Memory B cell (primary cell): ENCODE results near the gene MMP20.

Experiments used
- ATAC-seq: fragments of 150-1000 bp; cut with Tn5 transposase; 2 replicates; pipeline ENCODE4 v1.10.0; 2021; ENCODE audit warnings: low read depth, mild to moderate bottlenecking, moderate library complexity
- DNase-seq, 2 donors: peaks; one replicate each; pipeline ENCODE4 v3.0.0; 2022; ENCODE audit warnings: low spot score in 2 of 2
- H3K27ac Mint-ChIP-seq: one replicate; pipeline ENCODE4 v1.8.0; 2022; ENCODE audit warnings: mild to moderate bottlenecking, moderate library complexity, mixed read lengths
- H3K27me3 Mint-ChIP-seq: one replicate; pipeline ENCODE4 v1.8.0; 2022; ENCODE audit warnings: mixed read lengths
- H3K36me3 Mint-ChIP-seq: one replicate; pipeline ENCODE4 v1.8.0; 2022; ENCODE audit warnings: mild to moderate bottlenecking, mixed read lengths
- H3K4me1 Mint-ChIP-seq: one replicate; pipeline ENCODE4 v1.8.0; 2022; ENCODE audit warnings: mixed read lengths
- H3K4me3 Mint-ChIP-seq: one replicate; pipeline ENCODE4 v1.8.0; 2022; ENCODE audit warnings: mild to moderate bottlenecking, moderate library complexity, mixed read lengths
- H3K9me3 Mint-ChIP-seq: one replicate; pipeline ENCODE4 v1.8.0; 2022; ENCODE audit warnings: mixed read lengths

MMP20 gene

DNA sequence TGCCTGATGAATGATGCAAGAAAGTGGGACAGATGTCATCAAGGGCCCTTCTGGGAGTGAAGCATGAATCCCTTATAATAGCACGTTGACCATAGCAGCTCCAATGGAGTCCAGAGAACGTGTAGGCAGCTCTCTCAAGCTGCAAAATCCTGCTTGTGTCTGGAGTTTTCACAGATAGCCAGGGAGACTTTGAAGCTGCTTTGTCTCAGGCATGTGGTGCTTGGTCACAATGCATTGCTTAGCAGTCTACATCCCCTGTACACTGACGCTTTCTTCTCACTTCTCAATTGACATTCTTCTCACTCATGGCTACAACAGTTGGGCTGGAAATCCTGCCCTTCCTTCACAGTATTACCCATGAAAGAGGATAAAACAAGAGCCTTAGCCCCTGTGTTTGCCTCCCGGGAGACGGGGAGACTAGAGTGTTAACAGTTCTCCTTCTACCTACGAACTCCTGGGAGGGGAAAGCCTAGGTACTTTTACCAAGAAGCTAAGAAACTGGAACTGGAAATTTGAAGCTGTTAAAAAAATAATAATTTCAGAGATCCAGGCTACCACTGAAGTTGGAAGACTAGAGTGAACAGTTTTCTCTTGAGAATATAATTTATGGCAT lies 73.9 kb downstream of the MMP20 start:
- DNase-seq (no peak), ATAC-seq (no peak)
- H3K4me3 Mint-ChIP-seq: no peak overlapping the region
- no peak overlapping the region for H3K27ac Mint-ChIP-seq
- H3K4me1 Mint-ChIP-seq: peaks cover 11% of the 10 kb centered on the region
- H3K27me3 Mint-ChIP-seq: no peaks in the 10 kb centered on the region
- H3K9me3 Mint-ChIP-seq: no peaks in the 10 kb centered on the region
- no peaks in the 10 kb centered on the region for H3K36me3 Mint-ChIP-seq

DNA sequence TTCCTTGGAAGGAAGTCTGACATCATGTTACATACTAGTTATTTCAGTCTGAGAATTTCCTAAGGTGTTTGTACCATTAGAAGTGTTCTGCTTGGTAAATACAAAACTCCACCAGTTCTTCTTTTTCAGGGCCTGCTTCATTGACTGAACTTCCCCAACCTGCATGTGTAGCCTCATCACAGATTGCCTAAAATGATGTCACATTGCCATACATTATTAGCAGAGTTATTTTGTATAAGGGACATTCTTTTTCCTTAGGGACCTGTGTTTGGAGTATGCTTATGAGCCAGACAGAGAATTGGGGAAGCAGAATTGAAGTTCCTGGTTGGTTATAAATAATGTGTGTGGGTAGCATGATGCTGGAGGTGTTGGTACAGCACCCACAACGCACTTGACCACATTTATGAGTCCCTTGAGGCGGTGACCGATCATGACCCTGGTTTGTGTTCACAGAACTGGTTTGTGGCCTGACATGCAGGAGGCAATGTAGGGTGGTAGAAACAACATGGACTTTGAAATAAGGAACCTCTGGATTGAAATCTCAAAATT lies 78.1 kb downstream of the MMP20 start:
- ATAC-seq (peak; percentile 79), DNase-seq (peak; percentile 47 to 56)
- H3K4me1 Mint-ChIP-seq: peaks cover 28% of the 10 kb centered on the region
- no peaks in the 10 kb centered on the region for H3K27me3 Mint-ChIP-seq
- H3K36me3 Mint-ChIP-seq: no peaks in the 10 kb centered on the region
- H3K9me3 Mint-ChIP-seq: no peaks in the 10 kb centered on the region
- peak overlapping the region; percentile 99 for H3K27ac Mint-ChIP-seq
- H3K4me3 Mint-ChIP-seq: no peak overlapping the region

DNA sequence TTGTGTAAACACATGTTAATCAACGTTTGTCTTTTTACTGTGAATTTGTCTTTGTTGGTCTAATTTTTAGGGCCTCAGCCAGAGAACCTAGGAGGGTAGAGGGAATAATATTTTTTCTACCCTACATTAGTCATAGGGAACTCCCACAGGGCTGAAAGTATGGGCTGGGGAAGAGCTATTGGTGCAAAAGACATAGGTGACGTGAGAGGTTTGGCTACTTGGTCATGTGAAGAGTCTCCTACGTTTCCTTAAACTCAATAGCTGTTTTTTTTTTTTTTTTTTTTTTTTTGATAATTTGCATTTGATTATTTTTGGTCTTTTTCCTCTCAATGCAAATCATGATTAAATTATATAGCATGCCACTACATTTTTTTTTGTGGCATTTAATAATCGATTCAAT lies 78.7 kb downstream of the MMP20 start:
- no peaks in the 10 kb centered on the region for H3K36me3 Mint-ChIP-seq
- DNase-seq (peak in 1 of 2 donors; percentile 28), ATAC-seq (peak; percentile 60)
- H3K4me1 Mint-ChIP-seq: peaks cover 28% of the 10 kb centered on the region
- peak overlapping the region; percentile 99 for H3K27ac Mint-ChIP-seq
- no peaks in the 10 kb centered on the region for H3K27me3 Mint-ChIP-seq
- H3K4me3 Mint-ChIP-seq: peak overlapping the region; percentile 43
- H3K9me3 Mint-ChIP-seq: no peaks in the 10 kb centered on the region

DNA sequence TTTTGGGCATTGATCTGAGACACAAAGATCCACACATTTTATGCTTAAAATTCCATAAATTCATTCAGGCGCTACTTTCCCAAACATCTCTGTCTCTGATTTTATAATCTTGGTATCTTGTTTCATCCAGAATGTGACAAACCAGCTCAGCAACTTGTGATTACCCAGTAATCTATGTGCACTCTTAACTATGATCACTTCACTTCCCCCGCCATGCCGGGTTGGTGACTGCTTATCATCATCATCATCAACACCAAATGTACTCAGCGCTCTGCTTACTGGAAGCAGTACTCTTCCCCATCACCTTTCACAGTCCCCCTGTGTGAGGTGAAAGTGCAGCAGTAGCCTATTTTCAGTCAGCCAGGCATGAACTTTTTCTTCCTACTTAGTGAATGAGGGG lies 79.4 kb downstream of the MMP20 start:
- ATAC-seq: no peak
- Mint-ChIP-seq H3K9me3 (no peaks in the 10 kb centered on the region), H3K27me3 (no peaks in the 10 kb centered on the region), H3K4me1 (peaks cover 28% of the 10 kb centered on the region), H3K4me3 (no peak overlapping the region), H3K36me3 (no peaks in the 10 kb centered on the region), H3K27ac (peak overlapping the region; percentile 99)
- no peak for DNase-seq

DNA sequence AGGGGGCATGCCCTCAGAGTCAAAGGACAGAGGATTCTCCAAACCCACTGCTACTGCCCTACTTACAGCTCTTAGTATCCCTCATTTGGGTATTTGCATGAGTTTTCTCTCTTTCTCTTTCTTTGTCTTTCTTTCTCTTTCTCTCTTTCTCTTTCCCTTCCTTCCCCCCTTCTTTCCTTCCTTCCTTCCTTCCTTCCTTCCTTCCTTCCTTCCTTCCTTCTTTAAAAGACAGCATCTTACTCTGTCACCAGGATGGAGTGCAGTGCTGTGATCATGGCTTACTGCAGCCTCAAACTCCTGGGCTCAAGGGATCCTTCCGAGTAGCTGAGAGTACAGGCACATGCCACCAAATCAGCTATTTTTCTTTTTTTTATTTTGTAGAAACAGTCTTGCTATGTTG lies 80.5 kb downstream of the MMP20 start:
- DNase-seq (no peak), ATAC-seq (no peak)
- Mint-ChIP-seq H3K4me3 (no peak overlapping the region), H3K27me3 (no peaks in the 10 kb centered on the region), H3K4me1 (peaks cover 28% of the 10 kb centered on the region), H3K36me3 (no peaks in the 10 kb centered on the region), H3K9me3 (no peaks in the 10 kb centered on the region), H3K27ac (peak overlapping the region; percentile 99)

DNA sequence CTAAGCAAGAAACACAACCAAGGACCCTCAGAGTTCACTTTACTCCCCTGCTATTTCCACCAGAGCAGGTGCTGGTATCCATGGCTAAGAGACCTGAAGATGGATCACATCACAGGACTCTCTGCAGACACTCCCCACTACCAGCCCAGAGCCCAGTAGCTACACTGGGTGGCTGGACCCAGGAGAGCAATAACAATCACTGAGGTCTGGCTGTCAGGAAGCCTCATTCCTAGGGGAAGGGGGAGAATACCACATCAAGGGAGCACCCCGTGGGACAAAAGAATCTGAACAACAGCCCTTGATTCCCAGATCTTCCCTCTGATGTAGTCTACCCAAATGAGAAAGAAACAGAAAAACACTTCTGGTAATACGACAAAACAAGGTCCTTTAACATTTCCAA lies 85.6 kb downstream of the MMP20 start:
- no peaks in the 10 kb centered on the region for H3K36me3 Mint-ChIP-seq
- peaks cover 7% of the 10 kb centered on the region for H3K4me1 Mint-ChIP-seq
- peaks cover 3% of the 10 kb centered on the region for H3K27me3 Mint-ChIP-seq
- no peak overlapping the region for H3K27ac Mint-ChIP-seq
- no peak overlapping the region for H3K4me3 Mint-ChIP-seq
- ATAC-seq (no peak), DNase-seq (no peak)
- H3K9me3 Mint-ChIP-seq: peaks cover under 1% of the 10 kb centered on the region

DNA sequence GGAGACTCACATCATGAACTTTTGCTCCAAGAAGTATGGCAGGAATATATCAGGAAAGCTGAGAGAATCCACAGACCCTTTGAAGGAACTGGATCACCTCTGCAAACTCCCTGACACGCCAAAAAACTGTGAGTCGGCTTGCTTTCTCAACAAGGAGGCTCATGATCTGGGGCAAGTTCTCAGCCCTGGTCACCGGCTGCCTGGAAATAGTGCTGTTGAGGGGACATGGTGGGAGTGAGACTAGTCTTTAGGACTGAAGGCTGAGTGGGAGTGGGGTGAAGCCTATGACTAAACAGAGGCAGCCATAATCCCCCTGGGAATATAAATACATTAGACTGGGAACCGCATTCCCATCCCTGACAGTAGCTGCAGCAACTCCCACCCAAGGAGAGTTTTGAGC lies 86.2 kb downstream of the MMP20 start:
- peaks cover 9% of the 10 kb centered on the region for H3K4me1 Mint-ChIP-seq
- H3K27ac Mint-ChIP-seq: no peak overlapping the region
- ATAC-seq: no peak
- DNase-seq: no peak
- H3K27me3 Mint-ChIP-seq: peaks cover 6% of the 10 kb centered on the region
- no peaks in the 10 kb centered on the region for H3K36me3 Mint-ChIP-seq
- H3K4me3 Mint-ChIP-seq: no peak overlapping the region
- H3K9me3 Mint-ChIP-seq: peaks cover 1% of the 10 kb centered on the region

DNA sequence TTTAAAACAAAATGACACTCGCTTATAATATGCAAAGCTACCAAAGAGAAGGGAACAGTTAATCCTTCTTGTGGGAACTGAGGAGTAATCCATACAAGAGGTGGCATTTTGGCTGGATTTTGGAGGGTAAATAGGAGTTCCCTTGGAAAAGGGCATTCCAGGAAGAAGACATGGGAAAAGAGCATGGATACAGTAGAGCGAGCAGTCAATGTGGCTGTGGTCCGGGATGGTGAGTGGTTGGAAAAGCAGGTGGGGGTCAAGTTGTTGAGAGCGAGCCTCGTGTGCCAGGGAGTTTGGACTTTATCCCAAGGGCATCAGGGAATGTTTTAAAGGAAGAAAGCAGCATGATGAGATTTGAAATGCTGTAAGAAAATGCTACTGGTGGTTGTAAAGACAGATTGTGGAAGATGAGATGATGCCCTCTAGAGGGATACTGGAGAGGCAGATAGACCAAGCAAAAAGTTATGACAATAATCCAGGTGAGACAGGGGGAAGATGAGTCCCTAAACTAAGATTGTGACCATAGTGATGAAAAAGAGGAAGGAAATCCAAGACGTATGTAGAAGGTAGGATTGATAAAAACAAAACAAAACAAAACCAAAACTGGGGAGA lies 90.8 kb downstream of the MMP20 start:
- H3K9me3 Mint-ChIP-seq: peaks cover 1% of the 10 kb centered on the region
- H3K27me3 Mint-ChIP-seq: peaks cover 7% of the 10 kb centered on the region
- H3K4me3 Mint-ChIP-seq: no peak overlapping the region
- H3K4me1 Mint-ChIP-seq: peaks cover 7% of the 10 kb centered on the region
- no peaks in the 10 kb centered on the region for H3K36me3 Mint-ChIP-seq
- no peak overlapping the region for H3K27ac Mint-ChIP-seq
- DNase-seq (peak in 1 of 2 donors; percentile 9), ATAC-seq (peak; percentile 90)

DNA sequence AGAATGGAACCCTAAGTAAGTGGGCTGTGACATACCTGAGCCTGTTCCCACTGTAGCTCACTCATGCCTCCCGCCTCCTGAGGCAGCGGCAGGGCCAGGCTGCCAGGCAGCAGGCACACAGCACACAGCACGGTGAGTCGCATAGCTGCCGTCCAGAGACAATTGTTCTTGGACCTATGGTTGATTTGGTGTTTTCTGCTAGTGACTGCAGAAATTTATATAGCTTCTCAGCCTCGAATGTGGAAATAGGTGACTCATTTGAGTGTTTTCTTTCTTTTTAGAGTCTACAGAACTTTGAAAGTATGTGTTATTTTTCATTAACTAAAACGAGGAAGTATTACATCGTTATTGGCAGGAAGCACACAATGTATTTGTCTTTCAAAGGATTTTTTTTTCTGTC lies 94.6 kb downstream of the MMP20 start, which contains the start of gene MMP7:
MMP7 (minus strand) TSS at position 190 of the 400 bp plus-strand sequence; CDS start at position 143, 47 bp downstream.
- H3K4me3 Mint-ChIP-seq: no peak within 1 kb of the TSS
- no peak for DNase-seq
- peaks cover 1% of the 10 kb centered on the region for H3K9me3 Mint-ChIP-seq
- H3K27ac Mint-ChIP-seq: no peak within 1 kb of the TSS
- H3K27me3 Mint-ChIP-seq: peaks cover 6% of the 10 kb centered on the region
- H3K36me3 Mint-ChIP-seq: no peaks in the 10 kb centered on the region
- no peak for ATAC-seq
- peaks cover 7% of the 10 kb centered on the region for H3K4me1 Mint-ChIP-seq

DNA sequence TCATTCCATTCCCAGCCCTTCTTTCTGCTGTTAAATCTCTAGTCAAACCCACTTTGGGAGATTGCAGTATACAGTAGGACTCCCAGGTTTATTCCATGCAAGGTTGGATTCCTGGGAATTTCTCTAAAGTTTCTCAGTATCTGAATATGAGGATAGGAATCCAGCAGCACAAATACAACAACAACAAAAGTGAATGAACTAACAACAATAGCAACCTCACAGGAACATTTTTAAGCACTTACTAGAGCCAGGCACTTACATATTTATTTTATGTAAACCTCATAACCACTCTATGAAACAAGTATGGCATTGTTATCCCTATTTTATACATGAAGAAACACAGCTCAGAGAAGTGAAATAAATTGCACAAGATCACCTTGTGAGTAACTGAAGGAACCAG lies 96.5 kb downstream of the MMP20 start:
- Mint-ChIP-seq H3K27ac (no peak overlapping the region), H3K36me3 (no peaks in the 10 kb centered on the region), H3K9me3 (no peaks in the 10 kb centered on the region), H3K4me1 (no peaks in the 10 kb centered on the region), H3K4me3 (no peak overlapping the region), H3K27me3 (peaks cover 1% of the 10 kb centered on the region)
- DNase-seq: no peak
- ATAC-seq: no peak

DNA sequence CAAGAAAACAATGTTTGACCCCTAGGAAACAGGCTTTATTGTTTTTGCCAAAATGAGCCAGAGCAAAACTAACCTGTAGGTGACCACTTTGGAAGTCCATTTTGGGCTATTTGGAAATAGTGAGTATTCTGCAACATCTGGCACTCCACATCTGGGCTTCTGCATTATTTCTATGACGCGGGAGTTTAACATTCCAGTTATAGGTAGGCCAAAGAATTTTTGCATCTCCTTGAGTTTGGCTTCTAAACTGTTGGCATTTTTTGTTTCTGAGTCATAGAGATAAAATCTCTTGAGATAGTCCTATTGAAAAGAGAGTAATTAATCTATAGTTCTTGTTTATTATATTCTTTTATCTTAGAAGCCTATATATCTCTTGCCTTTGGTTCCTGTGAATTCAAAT lies 97.4 kb downstream of the MMP20 start:
- no peak for DNase-seq
- Mint-ChIP-seq H3K9me3 (no peaks in the 10 kb centered on the region), H3K27me3 (peaks cover 2% of the 10 kb centered on the region), H3K4me1 (peaks cover 1% of the 10 kb centered on the region), H3K36me3 (no peaks in the 10 kb centered on the region), H3K4me3 (no peak overlapping the region), H3K27ac (no peak overlapping the region)
- no peak for ATAC-seq

DNA sequence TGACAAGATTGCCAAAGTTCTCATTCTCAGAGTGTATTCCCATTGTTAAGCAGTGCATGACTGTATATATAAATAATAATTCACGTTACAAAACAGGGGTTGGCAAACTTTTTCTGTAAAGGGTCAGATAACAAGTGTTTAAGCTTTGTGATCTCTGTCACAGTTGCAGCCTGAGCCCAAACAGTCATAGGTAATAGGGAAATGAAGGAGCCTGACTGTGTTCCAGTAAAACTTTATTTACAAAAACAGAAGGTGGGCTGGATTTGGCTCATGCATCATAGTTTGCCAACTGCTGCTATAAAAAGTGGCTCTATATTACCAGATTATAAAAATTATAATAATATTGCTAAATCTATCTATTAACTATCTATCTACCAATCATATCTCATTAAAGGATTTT lies 98.1 kb downstream of the MMP20 start:
- Mint-ChIP-seq H3K36me3 (no peaks in the 10 kb centered on the region), H3K27ac (no peak overlapping the region), H3K9me3 (no peaks in the 10 kb centered on the region), H3K27me3 (peaks cover 4% of the 10 kb centered on the region), H3K4me1 (peaks cover 6% of the 10 kb centered on the region), H3K4me3 (no peak overlapping the region)
- DNase-seq (no peak), ATAC-seq (no peak)
